Dendritic cell treated with granulocyte-macrophage colony-stimulating factor and Interleukin-4, amounts not matched to agents 40 ng/mL and 50 ng/mL, for 4 days (primary cell): ENCODE measurements around the gene SEMA4G.
A peak's percentile ranks its signal among the peaks of the same experiment; 100 is the strongest.

Experiments used
- H3K27ac Mint-ChIP-seq: one replicate; pipeline ENCODE4 v1.8.0; 2022; ENCODE audit warnings: mild to moderate bottlenecking, mixed read lengths
- H3K27me3 Mint-ChIP-seq: one replicate; pipeline ENCODE4 v1.8.0; 2022; ENCODE audit warnings: mild to moderate bottlenecking, mixed read lengths
- H3K36me3 Mint-ChIP-seq: one replicate; pipeline ENCODE4 v1.8.0; 2022; ENCODE audit warnings: low read depth, mixed read lengths
- H3K4me1 Mint-ChIP-seq: one replicate; pipeline ENCODE4 v1.8.0; 2022; ENCODE audit warnings: low read depth, mixed read lengths
- H3K4me3 Mint-ChIP-seq: one replicate; pipeline ENCODE4 v1.8.0; 2022; ENCODE audit warnings: mild to moderate bottlenecking, moderate library complexity, mixed read lengths
- H3K9me3 Mint-ChIP-seq: one replicate; pipeline ENCODE4 v1.8.0; 2022; ENCODE audit warnings: mixed read lengths
- intact Hi-C: fragments of 100-400 bp; cut with micrococcal nuclease; formaldehyde crosslinking; loops from one replicate; pipeline ENCODE4 v1.15.0; 2022

The SEMA4G gene, protein sequence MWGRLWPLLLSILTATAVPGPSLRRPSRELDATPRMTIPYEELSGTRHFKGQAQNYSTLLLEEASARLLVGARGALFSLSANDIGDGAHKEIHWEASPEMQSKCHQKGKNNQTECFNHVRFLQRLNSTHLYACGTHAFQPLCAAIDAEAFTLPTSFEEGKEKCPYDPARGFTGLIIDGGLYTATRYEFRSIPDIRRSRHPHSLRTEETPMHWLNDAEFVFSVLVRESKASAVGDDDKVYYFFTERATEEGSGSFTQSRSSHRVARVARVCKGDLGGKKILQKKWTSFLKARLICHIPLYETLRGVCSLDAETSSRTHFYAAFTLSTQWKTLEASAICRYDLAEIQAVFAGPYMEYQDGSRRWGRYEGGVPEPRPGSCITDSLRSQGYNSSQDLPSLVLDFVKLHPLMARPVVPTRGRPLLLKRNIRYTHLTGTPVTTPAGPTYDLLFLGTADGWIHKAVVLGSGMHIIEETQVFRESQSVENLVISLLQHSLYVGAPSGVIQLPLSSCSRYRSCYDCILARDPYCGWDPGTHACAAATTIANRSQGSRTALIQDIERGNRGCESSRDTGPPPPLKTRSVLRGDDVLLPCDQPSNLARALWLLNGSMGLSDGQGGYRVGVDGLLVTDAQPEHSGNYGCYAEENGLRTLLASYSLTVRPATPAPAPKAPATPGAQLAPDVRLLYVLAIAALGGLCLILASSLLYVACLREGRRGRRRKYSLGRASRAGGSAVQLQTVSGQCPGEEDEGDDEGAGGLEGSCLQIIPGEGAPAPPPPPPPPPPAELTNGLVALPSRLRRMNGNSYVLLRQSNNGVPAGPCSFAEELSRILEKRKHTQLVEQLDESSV

DNA sequence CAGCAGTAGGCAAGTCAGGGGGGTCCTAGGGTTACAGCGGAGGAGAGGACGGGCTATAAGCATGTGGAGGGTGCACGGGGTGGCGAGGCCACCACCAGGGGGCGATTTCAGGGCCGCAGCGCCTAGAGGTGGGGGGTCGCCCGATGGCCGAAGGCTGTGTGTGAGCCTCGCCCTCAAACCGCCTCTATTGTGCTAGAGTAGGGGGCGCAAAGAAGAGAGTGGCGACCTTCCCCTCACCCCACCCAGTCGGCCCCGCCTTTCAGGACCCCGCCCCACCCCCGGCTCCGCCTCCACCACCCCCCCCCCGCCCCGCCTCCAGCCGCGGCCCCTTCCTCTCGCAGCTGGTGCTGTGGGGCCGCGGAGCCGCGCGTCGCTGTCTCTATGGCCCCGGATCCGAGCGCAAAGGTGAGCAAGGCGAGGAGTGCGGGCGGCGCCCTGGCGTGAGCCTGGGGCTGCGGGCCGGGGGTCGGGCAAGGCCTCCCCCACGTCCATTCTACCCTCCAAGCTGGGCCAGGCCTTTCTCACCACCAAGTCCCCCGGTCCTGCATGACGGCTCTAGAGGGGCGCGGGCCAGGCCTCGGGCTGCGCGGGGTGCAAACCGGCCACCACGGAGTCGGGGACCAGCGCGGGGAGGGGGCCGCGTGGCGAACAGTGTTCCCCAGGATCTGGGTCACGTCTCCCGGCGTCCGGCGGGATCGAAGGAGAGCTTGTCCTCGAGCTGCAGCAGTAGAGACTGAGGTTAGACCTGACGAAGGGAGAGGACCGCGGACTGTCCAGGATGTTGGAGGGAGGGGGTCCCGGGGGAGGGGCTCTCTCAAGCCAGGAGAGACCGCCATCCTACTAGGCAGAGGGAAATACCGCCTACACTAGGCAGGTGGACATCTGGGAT, at the start of gene SEMA4G:
SEMA4G (plus strand) TSS at position 318 of the 889 bp plus-strand sequence. CDS start 3,409 bp downstream, outside the sequence.
- Mint-ChIP-seq H3K36me3 (peaks cover 16% of the 10 kb centered on the region), H3K4me1 (peaks cover 27% of the 10 kb centered on the region), H3K9me3 (no peaks in the 10 kb centered on the region), H3K4me3 (peak within 1 kb of the TSS; percentile 64), H3K27me3 (peaks cover 23% of the 10 kb centered on the region), H3K27ac (peak within 1 kb of the TSS; percentile 35)
- intact Hi-C loops: loop anchor here (10.0 kb wide), 1 partner anchor 45 kb away; no protein-coding TSS in a partner anchor

DNA sequence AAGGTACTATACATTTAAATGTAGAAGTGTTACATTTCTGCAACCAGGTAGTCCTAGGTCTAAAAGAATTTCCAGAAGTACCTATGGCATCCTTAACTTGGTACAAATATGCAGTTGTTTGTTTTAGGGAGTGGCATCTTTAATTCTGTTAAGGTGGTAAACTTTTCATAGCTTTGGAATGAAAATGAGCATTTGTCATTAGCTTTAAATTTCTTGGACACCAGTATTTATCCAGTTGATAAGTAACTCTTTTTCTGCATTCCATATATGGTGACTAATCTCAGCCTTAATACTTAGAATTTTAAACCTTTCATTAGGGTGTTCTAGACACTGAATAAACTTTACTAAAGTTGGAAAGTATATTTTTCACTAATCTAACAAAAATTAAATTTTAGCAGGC, 45.7 kb upstream of the SEMA4G start:
- Mint-ChIP-seq H3K4me3 (no peak overlapping the region), H3K27ac (no peak overlapping the region), H3K27me3 (no peaks in the 10 kb centered on the region), H3K36me3 (peaks cover 98% of the 10 kb centered on the region), H3K4me1 (no peaks in the 10 kb centered on the region), H3K9me3 (no peaks in the 10 kb centered on the region)
- intact Hi-C loops: no loop called here

DNA sequence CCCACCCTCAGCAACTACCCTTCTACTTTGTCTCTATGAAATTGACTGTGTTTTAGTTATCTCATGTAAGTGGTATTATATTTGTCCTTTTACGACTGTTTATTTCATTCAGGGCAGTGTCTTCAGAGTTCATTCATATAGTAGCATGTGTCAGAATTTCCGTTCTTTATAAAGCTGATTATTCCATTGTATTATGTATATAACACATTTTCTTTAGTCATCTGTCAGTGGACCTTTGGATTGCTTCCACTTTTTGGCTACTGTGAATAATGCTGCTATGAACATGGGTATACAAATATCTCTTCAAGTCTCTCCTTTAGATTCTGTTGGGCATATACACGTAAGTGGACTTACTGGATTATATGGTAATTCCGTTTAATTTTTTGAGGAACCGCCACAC, 42.0 kb upstream of the SEMA4G start:
- intact Hi-C loops: no loop called here
- H3K27ac Mint-ChIP-seq: no peak overlapping the region
- peaks cover 99% of the 10 kb centered on the region for H3K36me3 Mint-ChIP-seq
- no peak overlapping the region for H3K4me3 Mint-ChIP-seq
- H3K27me3 Mint-ChIP-seq: no peaks in the 10 kb centered on the region
- H3K9me3 Mint-ChIP-seq: no peaks in the 10 kb centered on the region
- H3K4me1 Mint-ChIP-seq: no peaks in the 10 kb centered on the region

DNA sequence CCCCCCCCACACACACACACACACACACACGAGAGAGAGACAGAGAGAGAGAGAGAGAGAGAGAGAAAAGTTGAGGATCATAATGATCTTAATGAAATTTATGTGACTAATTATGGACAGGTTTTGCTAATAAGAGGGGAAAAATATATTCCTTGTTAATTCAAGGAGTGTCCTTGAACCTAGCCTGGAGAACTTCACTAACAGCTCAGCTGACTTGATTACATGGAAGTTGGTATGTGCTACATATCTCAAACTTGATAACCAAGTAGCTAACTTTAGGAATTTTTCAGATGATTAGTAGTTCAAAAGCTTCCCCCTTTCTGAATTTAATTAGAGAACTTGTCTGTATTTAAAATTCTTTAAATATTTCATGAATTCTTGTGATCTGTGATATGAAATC, 41.3 kb upstream of the SEMA4G start:
- no peak overlapping the region for H3K4me3 Mint-ChIP-seq
- H3K27ac Mint-ChIP-seq: no peak overlapping the region
- H3K4me1 Mint-ChIP-seq: no peaks in the 10 kb centered on the region
- no peaks in the 10 kb centered on the region for H3K27me3 Mint-ChIP-seq
- intact Hi-C loops: no loop called here
- H3K9me3 Mint-ChIP-seq: no peaks in the 10 kb centered on the region
- H3K36me3 Mint-ChIP-seq: peaks cover 99% of the 10 kb centered on the region

DNA sequence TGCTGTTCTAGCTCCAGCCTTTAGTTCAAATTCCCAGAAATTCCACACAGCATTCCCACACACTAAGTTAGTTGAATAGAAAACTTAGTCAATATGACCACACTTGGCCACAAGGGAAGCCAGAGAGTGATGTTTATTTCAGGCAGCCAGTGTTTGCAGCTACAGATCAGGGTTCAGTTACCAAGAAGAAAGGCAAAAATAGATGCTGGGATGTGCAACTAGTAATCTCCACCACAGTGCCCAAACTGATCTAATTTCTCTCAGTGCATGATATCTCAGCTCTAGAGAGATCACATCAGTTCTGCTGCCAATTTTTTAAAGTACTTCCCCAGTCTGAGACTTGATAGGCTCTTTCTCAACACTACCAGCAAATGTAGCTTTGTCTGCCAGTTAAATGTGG, 38.9 kb upstream of the SEMA4G start:
- no peak overlapping the region for H3K27ac Mint-ChIP-seq
- no peaks in the 10 kb centered on the region for H3K4me1 Mint-ChIP-seq
- H3K27me3 Mint-ChIP-seq: no peaks in the 10 kb centered on the region
- H3K36me3 Mint-ChIP-seq: peaks cover 93% of the 10 kb centered on the region
- H3K4me3 Mint-ChIP-seq: no peak overlapping the region
- intact Hi-C loops: no loop called here
- H3K9me3 Mint-ChIP-seq: no peaks in the 10 kb centered on the region

DNA sequence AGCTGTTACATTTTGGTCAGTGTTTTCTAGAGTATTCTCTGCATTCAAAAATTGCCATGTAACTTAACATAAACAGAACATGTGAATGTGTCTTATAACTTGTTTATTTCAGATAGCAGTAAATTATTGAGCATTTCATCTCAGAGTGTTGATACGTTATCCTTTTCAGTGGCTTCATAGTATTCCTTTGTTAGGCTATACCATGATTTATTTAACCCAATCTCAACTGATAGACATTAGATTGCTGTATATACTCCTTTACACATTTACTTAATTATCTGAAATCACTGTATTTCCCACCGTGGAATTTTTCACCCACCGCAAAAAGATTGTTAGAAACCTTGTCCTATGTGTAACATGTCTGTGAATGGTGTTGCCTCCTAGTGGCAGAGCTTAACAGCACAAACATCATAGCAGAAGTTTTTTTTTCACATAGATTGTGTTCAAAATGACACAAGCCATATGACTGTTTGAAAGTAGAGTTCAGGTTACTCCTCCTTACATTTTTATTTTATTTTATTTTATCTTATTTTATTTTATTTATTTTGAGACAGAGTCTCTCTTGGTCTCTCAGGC, 35.1 kb upstream of the SEMA4G start:
- Mint-ChIP-seq H3K4me1 (no peaks in the 10 kb centered on the region), H3K36me3 (peaks cover 92% of the 10 kb centered on the region), H3K27ac (no peak overlapping the region), H3K4me3 (no peak overlapping the region), H3K27me3 (no peaks in the 10 kb centered on the region), H3K9me3 (no peaks in the 10 kb centered on the region)
- intact Hi-C loops: no loop called here

DNA sequence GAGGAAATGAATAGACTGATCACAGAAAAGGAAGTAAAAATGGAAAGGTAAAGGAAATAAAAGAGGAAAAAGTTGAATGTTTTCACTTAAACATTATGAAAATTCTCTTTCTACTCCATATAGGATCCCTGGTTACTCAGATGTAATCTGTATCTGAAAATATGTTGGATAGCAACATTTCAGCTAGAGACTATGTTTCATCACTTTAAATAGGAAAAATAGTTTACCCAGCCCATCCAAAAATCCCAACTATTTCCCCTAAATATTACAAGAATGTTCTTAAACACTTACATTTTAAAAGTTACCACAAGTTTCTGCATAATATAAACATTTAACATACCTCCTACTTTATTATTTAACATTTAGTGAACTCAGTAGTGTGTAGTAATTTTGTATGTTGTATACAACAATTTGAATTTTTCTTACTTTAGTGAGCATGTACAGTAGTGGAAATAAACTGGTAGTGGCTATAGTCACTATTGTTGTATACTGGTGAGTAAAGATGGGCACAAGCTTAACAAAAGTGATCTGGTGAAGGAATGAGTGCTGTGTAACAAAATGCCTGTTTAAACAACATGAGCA, 29.4 kb upstream of the SEMA4G start:
- no peak overlapping the region for H3K27ac Mint-ChIP-seq
- no peaks in the 10 kb centered on the region for H3K27me3 Mint-ChIP-seq
- intact Hi-C loops: no loop called here
- H3K4me3 Mint-ChIP-seq: no peak overlapping the region
- peaks cover 99% of the 10 kb centered on the region for H3K36me3 Mint-ChIP-seq
- no peaks in the 10 kb centered on the region for H3K4me1 Mint-ChIP-seq
- no peaks in the 10 kb centered on the region for H3K9me3 Mint-ChIP-seq

DNA sequence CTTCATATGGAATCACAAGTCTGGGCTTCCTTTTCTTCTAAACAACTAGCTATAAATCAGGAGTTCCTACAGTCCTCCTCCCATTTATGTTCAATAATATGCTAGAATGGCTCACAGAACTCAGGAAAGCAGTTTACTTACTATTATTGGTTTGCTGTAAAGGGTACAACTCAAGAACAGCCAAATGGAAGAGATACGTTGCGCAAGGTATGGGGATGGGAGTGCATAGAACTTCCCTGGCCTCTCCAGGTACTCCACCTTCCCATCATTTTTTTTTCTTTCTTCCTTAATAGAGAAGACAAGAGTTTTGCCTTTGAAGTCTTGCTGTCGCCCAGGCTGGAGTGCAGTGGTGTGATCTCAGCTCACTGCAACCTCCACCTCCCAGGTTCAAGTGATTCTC, 27.1 kb upstream of the SEMA4G start:
- Mint-ChIP-seq H3K27ac (no peak overlapping the region), H3K27me3 (no peaks in the 10 kb centered on the region), H3K4me1 (no peaks in the 10 kb centered on the region), H3K4me3 (no peak overlapping the region), H3K36me3 (peaks cover 97% of the 10 kb centered on the region), H3K9me3 (no peaks in the 10 kb centered on the region)
- intact Hi-C loops: no loop called here

DNA sequence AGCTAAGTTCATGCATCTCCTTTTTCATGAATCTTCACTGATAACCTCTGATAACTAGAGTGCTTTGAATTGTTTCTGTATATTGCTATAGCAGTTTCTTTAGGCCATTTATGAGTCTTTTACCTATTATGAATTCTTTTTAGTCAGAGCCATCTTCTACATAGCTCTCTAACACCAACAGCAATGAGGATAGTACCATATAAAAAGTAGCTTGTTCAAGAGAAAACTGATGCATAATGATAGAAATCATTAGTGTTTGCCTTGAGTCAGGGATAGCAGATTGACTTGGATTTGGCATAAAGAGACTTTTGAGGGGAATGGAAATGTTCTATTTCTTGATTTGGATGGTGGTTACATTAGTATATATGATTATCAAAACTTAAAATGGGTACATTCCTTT, 25.8 kb upstream of the SEMA4G start:
- Mint-ChIP-seq H3K9me3 (no peaks in the 10 kb centered on the region), H3K27me3 (no peaks in the 10 kb centered on the region)

DNA sequence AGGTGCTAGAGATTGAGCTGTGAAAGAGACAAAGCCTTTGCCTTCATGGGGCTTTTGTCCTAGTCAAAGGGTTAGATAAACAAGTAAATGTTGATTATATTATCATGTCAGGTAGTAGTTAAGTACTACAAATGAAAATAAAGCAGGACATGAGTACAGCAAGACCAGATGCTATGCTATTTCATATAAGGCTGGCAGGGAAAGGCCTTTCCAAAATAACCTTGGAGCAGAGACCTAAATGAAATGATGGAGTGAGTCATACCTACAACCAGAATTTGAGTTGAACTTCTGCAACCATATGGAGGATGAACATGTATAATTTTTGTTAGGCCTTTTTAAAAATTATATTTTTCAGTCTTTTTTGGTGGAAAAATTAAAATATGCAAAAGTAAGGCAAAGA, 23.6 kb upstream of the SEMA4G start:
- no peaks in the 10 kb centered on the region for H3K9me3 Mint-ChIP-seq
- H3K36me3 Mint-ChIP-seq: peaks cover 94% of the 10 kb centered on the region
- H3K27me3 Mint-ChIP-seq: no peaks in the 10 kb centered on the region
- intact Hi-C loops: no loop called here
- no peak overlapping the region for H3K27ac Mint-ChIP-seq
- no peaks in the 10 kb centered on the region for H3K4me1 Mint-ChIP-seq
- H3K4me3 Mint-ChIP-seq: no peak overlapping the region

More for the DNA sequence above, 25.8 kb upstream of the SEMA4G start:
- peaks cover 94% of the 10 kb centered on the region for H3K36me3 Mint-ChIP-seq
- no peak overlapping the region for H3K4me3 Mint-ChIP-seq
- no peaks in the 10 kb centered on the region for H3K4me1 Mint-ChIP-seq
- no peak overlapping the region for H3K27ac Mint-ChIP-seq
- intact Hi-C loops: no loop called here

DNA sequence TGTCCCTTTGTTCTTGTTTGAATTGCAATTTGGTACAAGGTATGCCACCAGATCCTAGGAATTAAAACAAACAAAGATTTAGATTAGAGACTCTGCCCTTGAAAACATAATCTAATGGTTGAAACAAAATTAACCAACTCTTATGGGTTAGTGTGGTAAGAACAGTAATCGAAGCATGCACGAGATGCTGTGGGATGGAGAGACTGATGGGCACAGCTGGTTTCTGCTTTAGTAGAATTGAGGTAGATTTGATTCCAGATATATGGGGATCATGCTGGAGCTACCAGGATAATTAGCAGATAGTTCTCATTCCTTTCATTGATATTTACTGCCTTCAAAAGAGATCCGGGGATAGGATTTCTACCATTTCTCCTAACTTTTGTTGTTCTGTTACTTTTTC, 20.4 kb upstream of the SEMA4G start:
- intact Hi-C loops: no loop called here
- Mint-ChIP-seq H3K4me3 (no peak overlapping the region), H3K27me3 (no peaks in the 10 kb centered on the region), H3K9me3 (no peaks in the 10 kb centered on the region), H3K4me1 (no peaks in the 10 kb centered on the region), H3K36me3 (peaks cover 88% of the 10 kb centered on the region), H3K27ac (no peak overlapping the region)

DNA sequence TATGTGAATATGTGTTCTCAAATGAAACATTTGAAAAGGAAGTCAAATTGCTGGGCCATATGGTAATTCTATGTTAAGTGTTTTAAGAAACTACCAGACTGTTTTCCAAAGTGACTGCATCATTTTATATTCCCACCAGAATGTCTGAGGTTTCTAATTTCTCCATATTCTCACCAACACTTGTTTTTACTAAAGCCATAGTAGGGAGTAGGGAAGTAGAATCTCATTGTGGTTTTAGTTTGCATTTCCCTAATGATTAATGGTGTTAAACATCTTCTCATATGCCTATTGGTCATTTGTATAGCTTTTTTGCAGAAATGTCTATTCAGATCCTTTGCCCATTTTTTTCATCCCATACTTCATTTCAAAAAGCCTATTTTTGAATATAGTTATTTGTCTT, 9.1 kb upstream of the SEMA4G start:
- H3K27ac Mint-ChIP-seq: no peak overlapping the region
- H3K4me3 Mint-ChIP-seq: no peak overlapping the region
- intact Hi-C loops: loop anchor here (10.0 kb wide), 1 partner anchor 55 kb away; no protein-coding TSS in a partner anchor

More for the DNA sequence above, 9.1 kb upstream of the SEMA4G start:
- peaks cover 85% of the 10 kb centered on the region for H3K36me3 Mint-ChIP-seq
- H3K9me3 Mint-ChIP-seq: no peaks in the 10 kb centered on the region
- peaks cover 16% of the 10 kb centered on the region for H3K4me1 Mint-ChIP-seq
- H3K27me3 Mint-ChIP-seq: no peaks in the 10 kb centered on the region
